NCI-H1417 treated with DMSO at 0.1 percent for 48 hours (cell line): Measurements from ENCODE around the gene SPSB4.
"Not testable (repeated sequence)": the region's sequence is repeated elsewhere in the genome, so short reads cannot be mapped to it uniquely, and the experiment has no call there.

Experiments
- DNase-seq: peaks from one replicate; lab custom pipeline; 2025; lab: John Stamatoyannopoulos, UW

The SPSB4 gene

GRCh38 chr3:141095546-141095937 lies 44.4 kb downstream of the SPSB4 start:
- no peak for DNase-seq

- no peak for DNase-seq
Observed at GRCh38 chr3:141096164-141096563, 45.0 kb downstream of the SPSB4 start.

GRCh38 chr3:141096981-141097380 lies 45.8 kb downstream of the SPSB4 start:
- DNase-seq: no peak

- DNase-seq: no peak
Observed at GRCh38 chr3:141100112-141100511, 49.0 kb downstream of the SPSB4 start.

- DNase-seq: no peak
Observed at GRCh38 chr3:141100531-141101320, 49.6 kb downstream of the SPSB4 start.

- no peak for DNase-seq
Observed at GRCh38 chr3:141102372-141102771, 51.2 kb downstream of the SPSB4 start.

GRCh38 chr3:141103067-141103466 lies 51.9 kb downstream of the SPSB4 start:
- no peak for DNase-seq

GRCh38 chr3:141103503-141103902 lies 52.4 kb downstream of the SPSB4 start:
- DNase-seq: no peak

GRCh38 chr3:141104151-141104821 lies 53.1 kb downstream of the SPSB4 start:
- no peak for DNase-seq

GRCh38 chr3:141105828-141106628 lies 54.9 kb downstream of the SPSB4 start:
- no peak for DNase-seq

- no peak for DNase-seq
Observed at GRCh38 chr3:141106842-141107241, 55.7 kb downstream of the SPSB4 start.

- DNase-seq: no peak
Observed at GRCh38 chr3:141108039-141108438, 56.9 kb downstream of the SPSB4 start.

- no peak for DNase-seq
Observed at GRCh38 chr3:141109751-141110150, 58.6 kb downstream of the SPSB4 start.

GRCh38 chr3:141110322-141110721 lies 59.2 kb downstream of the SPSB4 start:
- DNase-seq: no peak

- no peak for DNase-seq
Observed at GRCh38 chr3:141111364-141112155, 60.4 kb downstream of the SPSB4 start.

- DNase-seq: no peak
Observed at GRCh38 chr3:141112686-141113297, 61.6 kb downstream of the SPSB4 start.

- not testable (repeated sequence) for DNase-seq
Observed at GRCh38 chr3:141113680-141114079, 62.5 kb downstream of the SPSB4 start.

GRCh38 chr3:141114179-141114745 lies 63.1 kb downstream of the SPSB4 start:
- no peak for DNase-seq

- no peak for DNase-seq
Observed at GRCh38 chr3:141114816-141115460, 63.8 kb downstream of the SPSB4 start.

- no peak for DNase-seq
Observed at GRCh38 chr3:141115789-141116541, 64.8 kb downstream of the SPSB4 start.
